Endodermal cell (in vitro differentiated cells): ENCODE measurements around the gene RAP1GAP2. TPM values are rescaled to one million over a fixed set of nuclear protein-coding genes. Genes with fewer than 3 reads are reported as not detected.

Experiments used
- DNase-seq: peaks from one replicate; pipeline ENCODE4 v3.0.0-alpha.2; 2017
- H3K27ac ChIP-seq: 2 replicates; pipeline ENCODE4 v1.5.1; 2013; ENCODE audit warnings: mild to moderate bottlenecking, low read depth, low read length, moderate library complexity
- H3K27me3 ChIP-seq: 2 replicates; pipeline ENCODE4 v1.6.1; 2013; ENCODE audit warnings: mild to moderate bottlenecking, low read length, moderate library complexity; ENCODE audit not compliant: insufficient read depth, control insufficient read depth, poor library complexity, severe bottlenecking
- H3K36me3 ChIP-seq: 2 replicates; pipeline ENCODE4 v1.7.0; 2013; ENCODE audit warnings: mild to moderate bottlenecking, low read length, moderate library complexity; ENCODE audit not compliant: control insufficient read depth, insufficient read depth
- H3K4me1 ChIP-seq: one replicate; pipeline ENCODE4 v1.7.0; 2013; ENCODE audit warnings: low read length; ENCODE audit not compliant: control insufficient read depth, insufficient read depth
- H3K4me3 ChIP-seq: 2 replicates; pipeline ENCODE4 v1.5.1; 2013; ENCODE audit warnings: mild to moderate bottlenecking, low read length, moderate library complexity
- H3K9ac ChIP-seq: 2 replicates; pipeline ENCODE4 v1.6.1; 2013; ENCODE audit warnings: mild to moderate bottlenecking, low read length, moderate library complexity; ENCODE audit not compliant: poor library complexity, severe bottlenecking; ENCODE audit errors: extremely low read depth
- H3K9me3 ChIP-seq: 2 replicates; pipeline ENCODE4 v1.6.1; 2013; ENCODE audit warnings: mild to moderate bottlenecking, low read length, moderate library complexity; ENCODE audit not compliant: control insufficient read depth
- H3K27ac Mint-ChIP-seq: 2 replicates; pipeline ENCODE4 v1.8.0; 2020; ENCODE audit warnings: mixed read lengths
- H3K27me3 Mint-ChIP-seq: 2 replicates; pipeline ENCODE4 v1.8.0; 2021; ENCODE audit warnings: mild to moderate bottlenecking, mixed read lengths; ENCODE audit not compliant: insufficient read depth
- H3K36me3 Mint-ChIP-seq: 2 replicates; pipeline ENCODE4 v1.8.0; 2020; ENCODE audit warnings: low read depth, mixed read lengths
- H3K4me1 Mint-ChIP-seq: 2 replicates; pipeline ENCODE4 v1.8.0; 2020; ENCODE audit warnings: mixed read lengths
- H3K4me3 Mint-ChIP-seq: 2 replicates; pipeline ENCODE4 v1.8.0; 2020; ENCODE audit warnings: mild to moderate bottlenecking, moderate library complexity, mixed read lengths
- H3K9me3 Mint-ChIP-seq: 2 replicates; pipeline ENCODE4 v1.8.0; 2020; ENCODE audit warnings: mild to moderate bottlenecking, mixed read lengths
- WGBS, 2 experiments: methylation state at CpG; one replicate each; pipeline versions ENCODE4 v1.1.5 to v1.1.7; 2013; ENCODE audit warnings: missing lambda C conversion rate in 2 of 2, mixed read lengths in 1 of 2; ENCODE audit not compliant: insufficient coverage in 1 of 2, insufficient read length in 1 of 2; 5-methylcytosine and 5-hydroxymethylcytosine counted together
- total RNA-seq, 2 donors: library from RNA; stranded (reverse); fragmentation: NEBNext Ultra II Directional in 1 of 2; extraction: Animal tissue kit (Norgen Biotek cat#: 25700) in 1 of 2; gene quantifications; 2 replicates in 1 of 2; 3 replicates in 1 of 2; pipeline ENCODE4 v1.2.1, GENCODE V29; 2021
- TF ChIP-seq, protein P1 (sequence below): fragments of 200-600 bp; sonication (generic); conservative IDR thresholded peaks from 2 replicates; pipeline ENCODE4 v1.5.0; 2021; ENCODE audit warnings: antibody characterized with exemption, mild to moderate bottlenecking

Gene RAP1GAP2
- total RNA-seq, 2 donors from 2014 or later, result 18.0 to 44.3 TPM

- TF ChIP-seq, protein P1, sequence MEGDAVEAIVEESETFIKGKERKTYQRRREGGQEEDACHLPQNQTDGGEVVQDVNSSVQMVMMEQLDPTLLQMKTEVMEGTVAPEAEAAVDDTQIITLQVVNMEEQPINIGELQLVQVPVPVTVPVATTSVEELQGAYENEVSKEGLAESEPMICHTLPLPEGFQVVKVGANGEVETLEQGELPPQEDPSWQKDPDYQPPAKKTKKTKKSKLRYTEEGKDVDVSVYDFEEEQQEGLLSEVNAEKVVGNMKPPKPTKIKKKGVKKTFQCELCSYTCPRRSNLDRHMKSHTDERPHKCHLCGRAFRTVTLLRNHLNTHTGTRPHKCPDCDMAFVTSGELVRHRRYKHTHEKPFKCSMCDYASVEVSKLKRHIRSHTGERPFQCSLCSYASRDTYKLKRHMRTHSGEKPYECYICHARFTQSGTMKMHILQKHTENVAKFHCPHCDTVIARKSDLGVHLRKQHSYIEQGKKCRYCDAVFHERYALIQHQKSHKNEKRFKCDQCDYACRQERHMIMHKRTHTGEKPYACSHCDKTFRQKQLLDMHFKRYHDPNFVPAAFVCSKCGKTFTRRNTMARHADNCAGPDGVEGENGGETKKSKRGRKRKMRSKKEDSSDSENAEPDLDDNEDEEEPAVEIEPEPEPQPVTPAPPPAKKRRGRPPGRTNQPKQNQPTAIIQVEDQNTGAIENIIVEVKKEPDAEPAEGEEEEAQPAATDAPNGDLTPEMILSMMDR, result no peak
- H3K4me1 Mint-ChIP-seq, result no peaks in the 10 kb centered on the region
- Histone ChIP-seq H3K27me3 (no peaks in the 10 kb centered on the region), H3K36me3 (peaks cover 18% of the 10 kb centered on the region), H3K9ac (no peak overlapping the region), H3K4me1 (no peaks in the 10 kb centered on the region), H3K27ac (no peak overlapping the region), H3K9me3 (peaks cover 24% of the 10 kb centered on the region), H3K4me3 (no peak overlapping the region)
- no peaks in the 10 kb centered on the region for H3K27me3 Mint-ChIP-seq
- peaks cover 22% of the 10 kb centered on the region for H3K9me3 Mint-ChIP-seq
- no peak for DNase-seq
- no peak overlapping the region for H3K27ac Mint-ChIP-seq
- H3K4me3 Mint-ChIP-seq, result no peak overlapping the region
- H3K36me3 Mint-ChIP-seq, result peaks cover 42% of the 10 kb centered on the region
- 93 to 97% methylated on average over 15 of the region's 15 CpGs for WGBS, 2 experiments
Observed at GRCh38 chr17:3017936-3018335, 221.7 kb downstream of the RAP1GAP2 start.

DNA sequence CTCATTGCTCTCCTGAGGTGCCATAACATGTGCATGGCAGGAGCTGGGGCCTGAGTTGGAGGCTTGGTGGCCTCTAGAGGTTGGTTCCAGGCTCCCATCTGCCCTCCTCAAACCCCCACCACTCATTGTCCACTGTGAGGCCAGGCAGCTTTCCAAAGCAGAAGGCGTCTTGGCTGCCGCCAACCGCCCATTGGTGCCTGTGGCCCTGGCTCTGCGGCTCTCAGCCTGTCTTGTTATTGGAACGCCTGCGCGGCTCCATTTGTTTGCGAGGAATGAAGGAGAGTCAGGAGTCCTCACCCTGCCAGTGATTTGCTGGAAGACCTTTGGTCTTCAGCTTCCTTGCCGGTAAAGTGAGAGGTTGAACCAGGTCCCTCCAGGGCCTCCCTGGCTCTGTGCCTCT is 223.5 kb downstream of the RAP1GAP2 start:
- no peak for DNase-seq
- peaks cover 38% of the 10 kb centered on the region for H3K9me3 ChIP-seq
- H3K4me1 Mint-ChIP-seq, result no peaks in the 10 kb centered on the region
- H3K27ac Mint-ChIP-seq, result no peak overlapping the region
- TF ChIP-seq, protein P1, result no peak
- H3K9me3 Mint-ChIP-seq, result peaks cover 37% of the 10 kb centered on the region
- H3K27ac ChIP-seq, result no peak overlapping the region
- peaks cover 59% of the 10 kb centered on the region for H3K36me3 Mint-ChIP-seq
- H3K27me3 Mint-ChIP-seq, result no peaks in the 10 kb centered on the region
- H3K27me3 ChIP-seq, result no peaks in the 10 kb centered on the region
- H3K9ac ChIP-seq, result no peak overlapping the region
- no peak overlapping the region for H3K4me3 Mint-ChIP-seq
- no peaks in the 10 kb centered on the region for H3K4me1 ChIP-seq
- H3K4me3 ChIP-seq, result no peak overlapping the region
- peaks cover 21% of the 10 kb centered on the region for H3K36me3 ChIP-seq
- WGBS, 2 experiments, result 76 to 82% methylated on average over 6 to 9 of the region's 9 CpGs

DNA sequence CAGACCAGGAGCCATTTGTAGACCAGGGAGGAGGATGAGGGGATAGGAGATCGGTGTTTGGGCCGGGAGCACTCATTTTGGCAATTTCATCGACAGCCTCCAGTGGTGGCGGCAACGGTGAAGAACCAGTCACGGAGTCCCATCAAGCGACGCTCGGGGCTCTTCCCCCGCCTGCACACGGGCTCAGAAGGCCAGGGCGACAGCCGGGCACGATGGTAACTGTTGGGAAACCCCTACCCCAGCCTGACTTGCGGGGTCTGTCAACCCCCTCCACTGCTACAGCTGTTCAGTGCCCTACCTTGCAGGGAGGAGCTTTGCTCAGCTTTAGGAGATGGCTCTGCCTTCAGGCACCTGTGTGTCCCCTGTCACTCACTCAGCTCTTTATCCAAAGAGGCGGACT is 224.1 kb downstream of the RAP1GAP2 start:
- Mint-ChIP-seq H3K27ac (no peak overlapping the region), H3K9me3 (peaks cover 37% of the 10 kb centered on the region), H3K4me3 (no peak overlapping the region), H3K36me3 (peaks cover 61% of the 10 kb centered on the region), H3K27me3 (no peaks in the 10 kb centered on the region), H3K4me1 (no peaks in the 10 kb centered on the region)
- no peak overlapping the region for H3K27ac ChIP-seq
- no peak overlapping the region for H3K4me3 ChIP-seq
- H3K27me3 ChIP-seq, result no peaks in the 10 kb centered on the region
- peaks cover 38% of the 10 kb centered on the region for H3K9me3 ChIP-seq
- H3K9ac ChIP-seq, result no peak overlapping the region
- DNase-seq, result no peak
- 96% methylated on average over 13 to 16 of the region's 16 CpGs for WGBS, 2 experiments
- no peaks in the 10 kb centered on the region for H3K4me1 ChIP-seq
- H3K36me3 ChIP-seq, result peaks cover 21% of the 10 kb centered on the region
- TF ChIP-seq, protein P1, result no peak
